ENCODE measurements around the gene PLCG2. TPM values are rescaled to one million over a fixed set of nuclear protein-coding genes. Genes with fewer than 3 reads are reported as not detected.

PLCG2 gene
- total RNA-seq, 2 experiments from 2014 or later = 196 to 485 TPM

GRCh38 chr16:81832801-81833547 lies 53.9 kb downstream of the PLCG2 start:
- intact Hi-C loops (cut with micrococcal nuclease; ENCODE audit: unreplicated experiment) = no loop called here
- ChIA-PET POLR2A (interaction anchor here (0.7 to 7.4 kb wide), 9 partner anchors 9 to 59 kb away, joined by 3 to 48 read pairs (median 6); no protein-coding TSS in a partner anchor), CTCF (ENCODE audit: unreplicated experiment) (interaction anchor here (0.6 to 1.2 kb wide), 2 partner anchors 26 to 858 kb away, joined by 3 read pairs; no protein-coding TSS in a partner anchor)
- no peaks in the 10 kb centered on the region for H3K9me3 ChIP-seq (ENCODE audit: low read length)
- peaks cover 97% of the 10 kb centered on the region for H3K4me1 ChIP-seq (ENCODE audit: insufficient read depth, low read length, poor library complexity, severe bottlenecking)
- peaks cover 93% of the 10 kb centered on the region for H3K79me2 ChIP-seq (ENCODE audit: insufficient read depth, low read depth, low read length)
- TF ChIP-seq EZH2phosphoT487 (IDR thresholded peaks at IDR 0.05; ENCODE audit: borderline replicate concordance, low read depth, low read length) (no peak), CTCF (conservative IDR thresholded peaks at IDR 0.05; ENCODE audit: low read length) (no peak)
- H3K4me3 ChIP-seq (ENCODE audit: low read depth, low read length, poor library complexity, severe bottlenecking) = peak overlapping the region; percentile 70
- H3K4me2 ChIP-seq (ENCODE audit: low read length) = peak overlapping the region; percentile 99
- H2AFZ ChIP-seq (ENCODE audit: low read length) = no peak overlapping the region
- no peak for DNase-seq (ENCODE audit: low spot score)
- BruUV-seq (replicated peaks) = no TSS peak
- H4K20me1 ChIP-seq (ENCODE audit: insufficient read depth, low read length) = no peaks in the 10 kb centered on the region; the same call in 1 of the 2 replicates
- H3K36me3 ChIP-seq (ENCODE audit: insufficient read depth, low read length) = peaks cover 86% of the 10 kb centered on the region
- H3K9me2 ChIP-seq (ENCODE audit: insufficient read depth, low read length) = no peaks in the 10 kb centered on the region
- peak overlapping the region; percentile 97 for H3K27ac ChIP-seq (ENCODE audit: low read depth, low read length, poor library complexity, severe bottlenecking)

GRCh38 chr16:81833751-81834150 lies 54.7 kb downstream of the PLCG2 start:
- intact Hi-C loops (cut with micrococcal nuclease; ENCODE audit: unreplicated experiment) = no loop called here
- TF ChIP-seq EZH2phosphoT487 (IDR thresholded peaks at IDR 0.05; ENCODE audit: borderline replicate concordance, low read depth, low read length) (no peak), CTCF (conservative IDR thresholded peaks at IDR 0.05; ENCODE audit: low read length) (no peak)
- CTCF ChIA-PET (ENCODE audit: unreplicated experiment) = interaction anchor here (0.5 kb wide), 1 partner anchor 9 kb away, joined by 3 read pairs; no protein-coding TSS in a partner anchor
- Histone ChIP-seq H3K4me3 (ENCODE audit: low read depth, low read length, poor library complexity, severe bottlenecking) (no peak overlapping the region), H2AFZ (ENCODE audit: low read length) (no peak overlapping the region), H3K79me2 (ENCODE audit: insufficient read depth, low read depth, low read length) (peaks cover 96% of the 10 kb centered on the region), H3K36me3 (ENCODE audit: insufficient read depth, low read length) (peaks cover 85% of the 10 kb centered on the region), H3K27ac (ENCODE audit: low read depth, low read length, poor library complexity, severe bottlenecking) (peak overlapping the region; percentile 97), H4K20me1 (ENCODE audit: insufficient read depth, low read length) (no peaks in the 10 kb centered on the region; the same call in 1 of the 2 replicates), H3K4me1 (ENCODE audit: insufficient read depth, low read length, poor library complexity, severe bottlenecking) (peaks cover 99% of the 10 kb centered on the region), H3K4me2 (ENCODE audit: low read length) (peak overlapping the region; percentile 49), H3K9me3 (ENCODE audit: low read length) (no peaks in the 10 kb centered on the region), H3K9me2 (ENCODE audit: insufficient read depth, low read length) (no peaks in the 10 kb centered on the region)
- POLR2A ChIA-PET = interaction anchor here (0.6 to 7.4 kb wide), 7 partner anchors 10 to 741 kb away, joined by 5 to 48 read pairs (median 7); no protein-coding TSS in a partner anchor
- no peak for DNase-seq (ENCODE audit: low spot score)
- no TSS peak for BruUV-seq (replicated peaks)

Data from OCI-LY7 (cell line).